Amniotic epithelial cell (primary cell): ENCODE data around the gene SHROOM1.
A peak's percentile ranks its signal among the peaks of the same experiment; 100 is the strongest.

Experiments used
- DNase-seq: peaks from one replicate; pipeline ENCODE4 v3.0.0-alpha.2; 2010; ENCODE audit warnings: low read depth

Gene SHROOM1

GRCh38 chr5:132825033-132825833 lies 5.2 kb downstream of the SHROOM1 start:
- DNase-seq = no peak

GRCh38 chr5:132824426-132824825 lies 6.0 kb downstream of the SHROOM1 start:
- DNase-seq = no peak

GRCh38 chr5:132823481-132824050 lies 6.9 kb downstream of the SHROOM1 start:
- no peak for DNase-seq

GRCh38 chr5:132822650-132823480 lies 7.6 kb downstream of the SHROOM1 start:
- peak; percentile 48 for DNase-seq

- no peak for DNase-seq
Observed at GRCh38 chr5:132821791-132822190, 8.7 kb downstream of the SHROOM1 start.

GRCh38 chr5:132821350-132821749 lies 9.1 kb downstream of the SHROOM1 start:
- no peak for DNase-seq

GRCh38 chr5:132820162-132820754 lies 10.2 kb downstream of the SHROOM1 start:
- DNase-seq = peak; percentile 92

- no peak for DNase-seq
Observed at GRCh38 chr5:132819468-132819867, 11.0 kb downstream of the SHROOM1 start.

GRCh38 chr5:132817011-132817410 lies 13.4 kb downstream of the SHROOM1 start:
- no peak for DNase-seq

- DNase-seq = peak; percentile 48
Observed at GRCh38 chr5:132816554-132816953, 13.9 kb downstream of the SHROOM1 start.

- DNase-seq = no peak
Observed at GRCh38 chr5:132816083-132816482, 14.4 kb downstream of the SHROOM1 start.

GRCh38 chr5:132815454-132815853 lies 15.0 kb downstream of the SHROOM1 start:
- DNase-seq = peak; percentile 37

- DNase-seq = no peak
Observed at GRCh38 chr5:132814503-132815294, 15.7 kb downstream of the SHROOM1 start.

GRCh38 chr5:132813599-132814502 lies 16.6 kb downstream of the SHROOM1 start:
- DNase-seq = no peak

- DNase-seq = no peak
Observed at GRCh38 chr5:132812781-132813598, 17.5 kb downstream of the SHROOM1 start, which contains the start of gene SOWAHA. TSS of gene SOWAHA (plus strand) at chr5:132813302. CDS start at chr5:132813622, 320 bp downstream.

GRCh38 chr5:132812123-132812765 lies 18.2 kb downstream of the SHROOM1 start:
- no peak for DNase-seq

GRCh38 chr5:132810605-132811004 lies 19.8 kb downstream of the SHROOM1 start:
- no peak for DNase-seq

- no peak for DNase-seq
Observed at GRCh38 chr5:132808866-132809265, 21.6 kb downstream of the SHROOM1 start.

GRCh38 chr5:132808448-132808847 lies 22.0 kb downstream of the SHROOM1 start:
- DNase-seq = no peak
